Colonic mucosa (tissue), 4 donors: ENCODE measurements around the gene SERINC2. TPM values are rescaled to one million over a fixed set of nuclear protein-coding genes. Genes with fewer than 3 reads are reported as not detected.

Experiments used
- DNase-seq: peaks from one replicate; pipeline ENCODE4 v3.0.0-alpha.2; 2020
- H3K27ac ChIP-seq: fragments of 200-600 bp; one replicate; pipeline ENCODE4 v1.8.0; 2021
- H3K27me3 ChIP-seq: fragments of 200-600 bp; one replicate; pipeline ENCODE4 v1.8.0; 2021
- H3K36me3 ChIP-seq: fragments of 200-600 bp; one replicate; pipeline ENCODE4 v1.8.0; 2021
- H3K4me1 ChIP-seq: fragments of 200-600 bp; one replicate; pipeline ENCODE4 v1.8.0; 2021; ENCODE audit warnings: mild to moderate bottlenecking
- H3K4me3 ChIP-seq: fragments of 200-600 bp; one replicate; pipeline ENCODE4 v1.8.0; 2021
- H3K9ac ChIP-seq, 2 donors: one replicate each; pipeline ENCODE4 v1.7.0; 2013; ENCODE audit warnings: control low read depth in 2 of 2, low read depth in 2 of 2, low read length in 2 of 2
- H3K9me3 ChIP-seq: fragments of 200-600 bp; one replicate; pipeline ENCODE4 v1.8.0; 2021
- intact Hi-C: fragments of 100-400 bp; cut with DNase I; formaldehyde crosslinking; loops from one replicate; pipeline ENCODE4 v1.14.1; 2022
- total RNA-seq, 2 donors: library from RNA; stranded (reverse); fragmentation: NEBNext Ultra II Directional in 1 of 2; extraction: Animal tissue kit (Norgen Biotek cat#: 25700) in 1 of 2; gene quantifications; one replicate each; pipeline ENCODE4 v1.2.1, GENCODE V29; 2021
- TF ChIP-seq, protein P1 (sequence below): fragments of 200-600 bp; IDR thresholded peaks from one replicate; pipeline ENCODE4 v1.8.0; 2022; ENCODE audit warnings: antibody characterized with exemption, mild to moderate bottlenecking
- donor health status: healthy.
- donor health status: DM: no; HTN: no; CAD: no.
- donor health status: DM: no; HTN: no; CAD: no.

Gene SERINC2
- total RNA-seq, 2 donors from 2014 or later, result 203 to 212 TPM

DNA sequence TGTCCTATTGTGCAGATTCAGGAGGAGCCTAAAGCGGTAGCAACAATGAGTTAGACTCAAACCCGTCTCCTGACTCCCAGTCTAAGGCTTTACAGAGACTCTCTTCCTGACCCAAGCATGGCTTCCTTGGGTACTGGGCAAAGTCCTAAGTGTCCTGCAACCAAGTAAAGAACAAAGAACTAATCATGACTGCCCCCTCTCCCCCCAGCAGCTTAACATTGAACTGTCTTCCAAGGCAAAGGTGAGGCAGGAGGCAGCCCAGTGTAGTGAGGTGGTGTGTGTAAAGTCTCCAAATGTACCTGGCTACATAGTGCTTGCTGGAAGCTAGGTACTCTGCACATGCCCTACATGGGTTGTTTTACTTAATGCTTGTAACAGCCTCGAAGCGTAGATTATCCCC lies 42.4 kb upstream of the SERINC2 start:
- Histone ChIP-seq H3K9ac (peak overlapping the region in 1 of 2 donors; percentile 65), H3K27ac (no peak overlapping the region), H3K4me1 (peaks cover 10% of the 10 kb centered on the region), H3K4me3 (no peak overlapping the region), H3K9me3 (no peaks in the 10 kb centered on the region), H3K27me3 (no peaks in the 10 kb centered on the region), H3K36me3 (no peaks in the 10 kb centered on the region)
- intact Hi-C loops, result no loop called here
- DNase-seq, result no peak
- TF ChIP-seq, protein P1, sequence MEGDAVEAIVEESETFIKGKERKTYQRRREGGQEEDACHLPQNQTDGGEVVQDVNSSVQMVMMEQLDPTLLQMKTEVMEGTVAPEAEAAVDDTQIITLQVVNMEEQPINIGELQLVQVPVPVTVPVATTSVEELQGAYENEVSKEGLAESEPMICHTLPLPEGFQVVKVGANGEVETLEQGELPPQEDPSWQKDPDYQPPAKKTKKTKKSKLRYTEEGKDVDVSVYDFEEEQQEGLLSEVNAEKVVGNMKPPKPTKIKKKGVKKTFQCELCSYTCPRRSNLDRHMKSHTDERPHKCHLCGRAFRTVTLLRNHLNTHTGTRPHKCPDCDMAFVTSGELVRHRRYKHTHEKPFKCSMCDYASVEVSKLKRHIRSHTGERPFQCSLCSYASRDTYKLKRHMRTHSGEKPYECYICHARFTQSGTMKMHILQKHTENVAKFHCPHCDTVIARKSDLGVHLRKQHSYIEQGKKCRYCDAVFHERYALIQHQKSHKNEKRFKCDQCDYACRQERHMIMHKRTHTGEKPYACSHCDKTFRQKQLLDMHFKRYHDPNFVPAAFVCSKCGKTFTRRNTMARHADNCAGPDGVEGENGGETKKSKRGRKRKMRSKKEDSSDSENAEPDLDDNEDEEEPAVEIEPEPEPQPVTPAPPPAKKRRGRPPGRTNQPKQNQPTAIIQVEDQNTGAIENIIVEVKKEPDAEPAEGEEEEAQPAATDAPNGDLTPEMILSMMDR, result no peak

DNA sequence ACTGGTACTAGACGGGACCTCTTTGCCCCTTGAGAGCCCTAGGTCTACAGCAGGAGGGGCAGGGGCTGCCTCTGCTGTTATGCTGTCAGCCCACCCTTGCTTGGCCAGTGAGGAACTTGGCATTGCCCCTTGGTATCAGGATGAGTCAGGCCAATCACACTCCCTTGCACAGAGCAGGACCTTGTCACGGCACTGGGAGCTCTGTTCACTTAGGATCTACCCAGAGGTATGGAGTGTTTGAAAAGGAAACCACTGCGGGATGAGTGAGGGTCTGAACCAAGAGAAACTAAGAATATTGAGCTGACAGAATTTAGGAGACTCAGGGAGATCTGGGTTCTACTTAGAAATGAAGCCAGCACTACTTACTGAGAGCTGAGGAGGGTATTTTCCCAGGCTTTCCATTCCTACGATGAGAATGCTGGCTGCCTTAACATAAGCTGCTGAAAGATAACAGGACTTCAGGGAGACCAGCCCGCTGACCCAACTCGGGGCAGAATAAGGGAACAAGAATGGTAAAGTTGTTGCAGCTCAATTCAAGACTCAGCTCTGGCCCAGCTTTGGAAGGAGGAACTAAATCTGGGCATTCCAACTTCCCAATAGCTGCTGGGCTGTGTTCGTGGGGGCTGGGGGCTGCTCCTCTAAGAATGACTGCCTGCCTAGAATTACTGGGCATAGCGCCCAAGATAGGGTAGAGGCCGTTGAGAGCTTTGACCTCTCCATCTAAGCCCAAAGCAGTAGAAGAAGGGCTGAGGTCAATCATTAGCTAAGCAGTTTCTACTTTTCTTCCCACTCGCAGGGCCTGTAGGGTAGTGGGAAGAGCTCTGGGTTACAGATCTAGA lies 41.7 kb upstream of the SERINC2 start:
- Histone ChIP-seq H3K9ac (peak overlapping the region in 1 of 2 donors; percentile 65), H3K4me3 (no peak overlapping the region), H3K27ac (peak overlapping the region; percentile 33), H3K9me3 (no peaks in the 10 kb centered on the region), H3K4me1 (peaks cover 10% of the 10 kb centered on the region), H3K36me3 (no peaks in the 10 kb centered on the region), H3K27me3 (no peaks in the 10 kb centered on the region)
- TF ChIP-seq, protein P1, result no peak
- intact Hi-C loops, result no loop called here
- peak; percentile 54 for DNase-seq

DNA sequence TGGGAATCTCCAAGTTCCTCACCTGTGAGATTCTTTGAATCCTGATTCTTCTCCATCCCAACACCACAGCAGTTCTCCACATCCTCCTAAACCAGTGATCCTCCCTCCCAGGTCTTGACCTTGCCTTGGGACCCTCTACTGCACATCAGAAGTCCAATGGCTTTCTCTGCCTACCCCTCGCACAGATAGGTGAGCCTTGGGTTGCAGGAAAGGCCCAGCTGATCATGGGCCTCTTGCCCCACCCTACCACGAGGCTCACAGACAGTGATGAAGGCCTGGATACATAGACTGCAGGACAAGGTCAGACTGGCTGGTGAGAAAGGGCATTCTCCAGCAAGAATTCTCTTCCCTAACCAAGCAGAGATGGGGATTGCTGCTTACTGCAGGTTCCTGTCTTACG lies 41.0 kb upstream of the SERINC2 start:
- H3K4me1 ChIP-seq, result peaks cover 10% of the 10 kb centered on the region
- H3K4me3 ChIP-seq, result no peak overlapping the region
- peak overlapping the region; percentile 20 for H3K27ac ChIP-seq
- H3K9me3 ChIP-seq, result no peaks in the 10 kb centered on the region
- intact Hi-C loops, result no loop called here
- no peaks in the 10 kb centered on the region for H3K36me3 ChIP-seq
- H3K27me3 ChIP-seq, result no peaks in the 10 kb centered on the region
- H3K9ac ChIP-seq, result peak overlapping the region in 1 of 2 donors; percentile 75
- no peak for DNase-seq
- TF ChIP-seq, protein P1, result no peak

DNA sequence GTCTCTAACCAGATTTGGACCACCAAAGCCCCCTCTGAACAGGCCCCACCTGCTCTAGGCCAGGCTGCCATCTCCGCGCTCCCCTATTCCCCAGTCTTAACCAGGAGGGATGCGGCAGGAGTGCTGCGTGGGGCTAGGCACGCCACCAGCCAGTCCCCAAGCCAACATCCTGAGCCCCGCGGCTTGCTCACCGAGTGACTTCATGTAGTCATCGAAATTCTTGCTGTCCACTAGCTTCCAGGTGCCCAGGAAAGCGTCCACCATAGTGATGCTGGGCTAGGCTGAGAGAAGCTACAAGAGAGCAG lies 40.3 kb upstream of the SERINC2 start:
- no peaks in the 10 kb centered on the region for H3K9me3 ChIP-seq
- peaks cover 16% of the 10 kb centered on the region for H3K4me1 ChIP-seq
- TF ChIP-seq, protein P1, result no peak
- H3K4me3 ChIP-seq, result peak overlapping the region; percentile 24
- H3K27ac ChIP-seq, result peak overlapping the region; percentile 67
- no peaks in the 10 kb centered on the region for H3K27me3 ChIP-seq
- peak overlapping the region; percentile 37 to 75 for H3K9ac ChIP-seq
- no peak for DNase-seq
- intact Hi-C loops, result no loop called here
- H3K36me3 ChIP-seq, result no peaks in the 10 kb centered on the region

DNA sequence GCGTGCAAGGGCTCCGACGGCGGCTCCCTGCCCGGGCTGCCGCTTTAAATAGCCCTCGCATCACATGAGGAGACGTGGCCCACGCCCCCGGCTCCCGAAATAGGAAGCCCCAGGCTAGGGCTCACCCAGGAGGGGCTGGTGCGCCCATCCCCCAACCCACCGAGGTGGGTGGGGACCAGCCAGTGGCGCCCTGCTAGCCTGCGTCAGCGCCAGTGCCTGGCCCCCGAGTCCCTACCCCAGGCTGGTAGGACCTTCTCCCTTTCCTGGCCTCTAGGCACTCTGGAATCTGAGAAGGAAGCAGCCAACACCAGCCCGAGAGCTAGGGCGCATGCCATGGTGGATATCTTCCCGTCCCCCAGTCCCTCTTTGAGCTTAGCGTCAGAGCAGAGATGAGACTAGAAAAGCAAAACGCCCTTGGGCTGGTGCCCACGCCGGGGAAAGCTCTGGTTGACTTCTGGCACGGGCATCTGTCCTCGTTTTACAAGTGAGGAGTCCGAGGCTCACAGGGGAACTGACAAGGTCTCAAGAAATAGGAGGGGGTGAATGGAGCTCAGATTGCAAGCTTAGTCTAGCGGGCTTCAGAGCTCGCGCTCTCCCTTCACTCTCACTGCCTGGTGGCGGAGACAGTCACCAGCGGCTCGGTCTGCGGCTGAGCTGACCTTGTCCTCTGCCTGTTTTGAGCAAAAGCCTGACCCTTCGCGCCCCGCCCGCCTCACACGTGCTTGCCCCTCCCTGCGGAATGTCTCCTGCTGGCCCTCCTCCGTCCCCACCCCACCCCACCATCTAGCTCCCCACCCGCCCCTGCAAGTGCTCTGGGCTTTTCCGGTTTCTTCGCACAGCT lies 39.7 kb upstream of the SERINC2 start, which contains the start of gene FABP3:
Gene FABP3 (minus strand): TSS at position 21 of the 841 bp plus-strand sequence. CDS start 62 bp downstream, outside the sequence.
- H3K4me1 ChIP-seq, result peaks cover 16% of the 10 kb centered on the region
- intact Hi-C loops, result no loop called here
- H3K36me3 ChIP-seq, result no peaks in the 10 kb centered on the region
- peak within 1 kb of the TSS; percentile 24 for H3K4me3 ChIP-seq
- H3K27me3 ChIP-seq, result no peaks in the 10 kb centered on the region
- peak within 1 kb of the TSS; percentile 45 to 75 for H3K9ac ChIP-seq
- H3K9me3 ChIP-seq, result no peaks in the 10 kb centered on the region
- TF ChIP-seq, protein P1, result no peak
- H3K27ac ChIP-seq, result peak within 1 kb of the TSS; percentile 67
- DNase-seq, result peak; percentile 92
